B cell (primary cell): ENCODE data around the gene IFIT2. TPM values are rescaled to one million over a fixed set of nuclear protein-coding genes. Genes with fewer than 3 reads are reported as not detected.

Source experiments
- ATAC-seq: fragments of 200-7000 bp; cut with Tn5 transposase; one replicate; pipeline ENCODE4 v1.10.0; 2021; ENCODE audit warnings: low read depth, mild to moderate bottlenecking, moderate number of reproducible peaks, moderate library complexity
- CTCF ChIA-PET: fragments of 350-600 bp; sonication (Branson Sonifier 250); formaldehyde crosslinking; loops from one replicate; lab custom pipeline; 2021; ENCODE audit warnings: antibody characterized with exemption, inconsistent platforms; lab: Charles Lee
- POLR2A ChIA-PET: fragments of 350-600 bp; sonication (Branson Sonifier 250); formaldehyde crosslinking; loops from one replicate; lab custom pipeline; 2021; ENCODE audit warnings: antibody characterized with exemption; lab: Charles Lee
- DNase-seq: peaks from one replicate; pipeline ENCODE4 v3.0.0; 2013
- H2AFZ ChIP-seq: 2 replicates; pipeline ENCODE4 v1.6.1; 2012; ENCODE audit warnings: mild to moderate bottlenecking, low read depth, low read length; ENCODE audit not compliant: insufficient read depth, poor library complexity, severe bottlenecking
- H3K27ac ChIP-seq, 2 donors: 1 replicate in 1 of 2; 2 replicates in 1 of 2; pipeline ENCODE4 v1.5.1; 2012 to 2013; ENCODE audit warnings: low read length in 2 of 2, mild to moderate bottlenecking in 2 of 2, moderate library complexity in 1 of 2
- H3K27me3 ChIP-seq, 4 experiments: fragments of 200-600 bp in 1 of 4; sonication (generic) in 1 of 4; replicated peaks in 1 of 4; 1 replicate in 2 of 4; 2 replicates in 2 of 4; pipeline versions ENCODE4 v1.6.1 to v1.7.0; 2013 to 2016; ENCODE audit warnings: low read length in 3 of 4, mild to moderate bottlenecking in 2 of 4, mixed read lengths in 1 of 4, moderate library complexity in 1 of 4; ENCODE audit not compliant: insufficient read depth in 4 of 4, control insufficient read depth in 3 of 4; ENCODE audit errors: control extremely low read depth in 1 of 4
- H3K36me3 ChIP-seq, 2 experiments: replicated peaks in 1 of 2; 1 replicate in 1 of 2; 2 replicates in 1 of 2; pipeline versions ENCODE4 v1.6.1 to v1.7.1; 2013; ENCODE audit warnings: low read length in 1 of 2; ENCODE audit not compliant: insufficient read depth in 2 of 2, control insufficient read depth in 1 of 2; ENCODE audit errors: control extremely low read depth in 1 of 2, extremely low read depth in 1 of 2
- H3K4me1 ChIP-seq, 2 donors: fragments of 200-600 bp in 1 of 2; sonication (generic) in 1 of 2; 1 replicate in 1 of 2; 2 replicates in 1 of 2; pipeline versions ENCODE4 v1.5.1 to v1.6.1; 2013 to 2017; ENCODE audit warnings: low read length in 2 of 2; ENCODE audit not compliant: control insufficient read depth in 2 of 2, insufficient read depth in 2 of 2
- H3K4me2 ChIP-seq: replicated peaks from 2 replicates; pipeline ENCODE3; 2012; ENCODE audit warnings: mild to moderate bottlenecking, low read depth, low read length; ENCODE audit not compliant: poor library complexity, severe bottlenecking
- H3K4me3 ChIP-seq, 5 experiments: fragments of 200-600 bp in 1 of 5; sonication (generic) in 1 of 5; 1 replicate in 3 of 5; 2 replicates in 2 of 5; pipeline versions ENCODE4 v1.5.1 to v1.7.0; 2011 to 2016; ENCODE audit warnings: low read length in 4 of 5, mild to moderate bottlenecking in 4 of 5, low read depth in 2 of 5, control low read depth in 1 of 5, moderate library complexity in 1 of 5; ENCODE audit not compliant: insufficient read depth in 1 of 5; ENCODE audit errors: control extremely low read depth in 1 of 5, extremely low read depth in 1 of 5
- H3K79me2 ChIP-seq: fragments of 200-600 bp; sonication (generic); one replicate; pipeline ENCODE4 v1.6.0; 2016; ENCODE audit warnings: low read length; ENCODE audit not compliant: control insufficient read depth, insufficient read depth
- H3K9ac ChIP-seq: fragments of 200-600 bp; sonication (generic); 2 replicates; pipeline ENCODE4 v1.6.1; 2017; ENCODE audit warnings: mild to moderate bottlenecking, low read length, moderate library complexity
- H3K9me3 ChIP-seq, 3 donors: one replicate each; pipeline versions ENCODE4 v1.6.1 to v1.7.1; 2013; ENCODE audit warnings: low read length in 2 of 3; ENCODE audit not compliant: control insufficient read depth in 2 of 3, insufficient read depth in 1 of 3; ENCODE audit errors: control extremely low read depth in 1 of 3
- H4K20me1 ChIP-seq: 2 replicates; pipeline ENCODE4 v1.6.0; 2012; ENCODE audit warnings: mild to moderate bottlenecking, low read length; ENCODE audit not compliant: insufficient read depth, control insufficient read depth, poor library complexity, severe bottlenecking
- H3K27ac Mint-ChIP-seq: one replicate; pipeline ENCODE4 v1.8.0; 2021; ENCODE audit warnings: mixed read lengths
- H3K27me3 Mint-ChIP-seq: one replicate; pipeline ENCODE4 v1.8.0; 2021; ENCODE audit warnings: mixed read lengths
- H3K4me1 Mint-ChIP-seq: one replicate; pipeline ENCODE4 v1.8.0; 2021; ENCODE audit warnings: mixed read lengths
- H3K4me3 Mint-ChIP-seq: one replicate; pipeline ENCODE4 v1.8.0; 2021; ENCODE audit warnings: mixed read lengths
- H3K9me3 Mint-ChIP-seq: one replicate; pipeline ENCODE4 v1.8.0; 2022; ENCODE audit warnings: mixed read lengths; ENCODE audit not compliant: insufficient read depth
- CTCF ChIP-seq: fragments of 200-600 bp; IDR thresholded peaks from one replicate; pipeline ENCODE4 v1.8.0; 2022; ENCODE audit warnings: antibody characterized with exemption, mild to moderate bottlenecking
- EZH2 ChIP-seq: IDR thresholded peaks from 2 replicates; pipeline ENCODE4 v1.6.1; 2012; ENCODE audit warnings: borderline replicate concordance, low read depth, mild to moderate bottlenecking, moderate library complexity, low read length; ENCODE audit not compliant: insufficient read depth, poor library complexity, severe bottlenecking
- WGBS: methylation state at CpG from one replicate; pipeline ENCODE4 v1.1.5; 2013; ENCODE audit warnings: missing lambda C conversion rate; ENCODE audit not compliant: insufficient coverage; 5-methylcytosine and 5-hydroxymethylcytosine counted together
- intact Hi-C: fragments of 100-400 bp; cut with micrococcal nuclease; formaldehyde crosslinking; loops from one replicate; pipeline ENCODE4 v1.10.0; 2022
- polyA plus RNA-seq: library from polyadenylated mRNA; depleted of rRNA; stranded (reverse); fragments of >200 nt; gene quantifications from 2 replicates; pipeline ENCODE4 v1.2.3, GENCODE V29; 2012
- total RNA-seq, 2 donors: library from RNA; stranded (reverse); fragments of 120-200 nt in 1 of 2; gene quantifications; 1 replicate in 1 of 2; 2 replicates in 1 of 2; pipeline versions ENCODE4 v1.2.3 to v1.2.4, GENCODE V29; 2013 to 2022

IFIT2 gene
- total and polyA plus RNA-seq, 2 donors (not counting 1 experiment from before 2014, with no cell fraction given): 3.6 to 12.4 TPM

- no peak overlapping the region for H2AFZ ChIP-seq
- POLR2A ChIA-PET: interaction anchor here (1.0 kb wide), 1 partner anchor 9 kb away, joined by 3 read pairs; the partner anchor contains the start of gene IFIT2
- H3K9ac ChIP-seq: no peak overlapping the region
- peaks cover 0 to 35% of the 10 kb centered on the region in 2 experiments for H3K36me3 ChIP-seq
- no peak for TF ChIP-seq CTCF
- no peak for TF ChIP-seq EZH2
- no peak overlapping the region for H3K27ac Mint-ChIP-seq
- H3K27ac ChIP-seq: no peak overlapping the region
- H3K27me3 ChIP-seq: no peaks in the 10 kb centered on the region
- ATAC-seq (no peak), DNase-seq (no peak)
- peaks cover 11% of the 10 kb centered on the region for H4K20me1 ChIP-seq
- H3K27me3 Mint-ChIP-seq: no peaks in the 10 kb centered on the region
- no peak overlapping the region for H3K4me2 ChIP-seq
- no peaks in the 10 kb centered on the region for H3K4me1 ChIP-seq
- WGBS: no CpG with 5 or more reads among the region's 2 CpGs
- intact Hi-C loops: no loop called here
- no peak overlapping the region for H3K4me3 ChIP-seq
- H3K9me3 ChIP-seq: no peaks in the 10 kb centered on the region
- CTCF ChIA-PET: interaction anchor here (1.2 kb wide), 1 partner anchor 9 kb away, joined by 3 read pairs; the partner anchor contains the start of gene IFIT2
- no peaks in the 10 kb centered on the region for H3K79me2 ChIP-seq
- no peak overlapping the region for H3K4me3 Mint-ChIP-seq
- H3K9me3 Mint-ChIP-seq: no peaks in the 10 kb centered on the region
- H3K4me1 Mint-ChIP-seq: peaks cover 11% of the 10 kb centered on the region
These were observed 8.4 kb downstream of the IFIT2 start for GRCh38 chr10:89310056-89310893.

- Mint-ChIP-seq H3K27me3 (no peaks in the 10 kb centered on the region), H3K4me3 (no peak overlapping the region), H3K4me1 (peaks cover 5% of the 10 kb centered on the region), H3K9me3 (peaks cover 1% of the 10 kb centered on the region), H3K27ac (no peak overlapping the region)
- Histone ChIP-seq H3K9me3 (no peaks in the 10 kb centered on the region), H3K4me1 (no peaks in the 10 kb centered on the region), H3K27ac (no peak overlapping the region), H3K79me2 (no peaks in the 10 kb centered on the region), H3K4me2 (no peak overlapping the region), H4K20me1 (no peaks in the 10 kb centered on the region), H3K9ac (no peak overlapping the region), H2AFZ (no peak overlapping the region), H3K36me3 (peaks cover 0 to 11% of the 10 kb centered on the region in 2 experiments), H3K4me3 (no peak overlapping the region), H3K27me3 (no peaks in the 10 kb centered on the region)
- DNase-seq: no peak
- no CpG with 5 or more reads among the region's 1 CpG for WGBS
- intact Hi-C loops: no loop called here
- ChIA-PET POLR2A (no interaction called here), CTCF (interaction anchor here (1.4 kb wide), 1 partner anchor 57 kb away, joined by 5 read pairs; no protein-coding TSS in a partner anchor)
- TF ChIP-seq EZH2 (no peak), CTCF (no peak)
- no peak for ATAC-seq
These were observed 11.1 kb downstream of the IFIT2 start for GRCh38 chr10:89312973-89313372.
